IPS-18c (cell line): ENCODE results near the gene ADD2.

Experiments used
- H3K4me3 ChIP-seq: 2 replicates; pipeline ENCODE4 v1.7.0; 2013; ENCODE audit warnings: low read depth, mild to moderate bottlenecking, low read length, moderate library complexity; ENCODE audit not compliant: insufficient read depth
- H3K9me3 ChIP-seq: one replicate; pipeline ENCODE4 v1.6.1; 2013; ENCODE audit warnings: mild to moderate bottlenecking, low read length, moderate library complexity; ENCODE audit not compliant: control insufficient read depth, insufficient read depth

ADD2 gene

DNA sequence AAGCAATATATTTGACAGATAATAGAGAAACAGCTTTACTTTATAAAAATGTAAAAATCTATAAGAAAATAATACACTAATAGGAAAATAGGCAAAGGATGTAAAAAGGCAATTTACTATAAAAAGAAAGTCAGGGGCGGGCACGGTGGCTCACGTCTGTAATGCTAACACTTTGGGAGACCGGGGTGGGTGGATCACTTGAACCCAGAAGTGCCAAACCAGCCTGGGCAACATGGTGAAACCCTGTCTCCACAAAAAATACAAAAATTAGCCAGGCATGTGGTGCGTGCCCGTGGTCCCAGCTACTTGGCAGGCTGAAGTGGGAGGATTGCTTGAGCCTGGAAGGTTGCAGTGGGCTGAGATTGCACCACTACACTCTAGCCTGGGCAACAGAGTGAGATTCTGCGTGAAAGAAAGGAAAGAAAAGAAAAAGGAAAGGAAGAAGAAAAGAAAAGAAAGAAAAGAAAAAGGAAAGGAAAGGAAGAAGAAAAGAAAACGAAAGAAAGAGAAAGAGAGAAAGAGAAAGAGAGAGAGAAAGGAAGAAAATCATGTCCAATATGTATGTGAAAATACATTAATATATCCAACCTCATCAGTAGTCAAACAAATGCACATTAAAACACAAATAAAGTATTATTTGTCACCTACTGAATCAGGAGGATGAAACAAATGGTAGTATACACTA, 65.1 kb downstream of the ADD2 start:
- H3K4me3 ChIP-seq = no peak overlapping the region
- no peaks in the 10 kb centered on the region for H3K9me3 ChIP-seq

DNA sequence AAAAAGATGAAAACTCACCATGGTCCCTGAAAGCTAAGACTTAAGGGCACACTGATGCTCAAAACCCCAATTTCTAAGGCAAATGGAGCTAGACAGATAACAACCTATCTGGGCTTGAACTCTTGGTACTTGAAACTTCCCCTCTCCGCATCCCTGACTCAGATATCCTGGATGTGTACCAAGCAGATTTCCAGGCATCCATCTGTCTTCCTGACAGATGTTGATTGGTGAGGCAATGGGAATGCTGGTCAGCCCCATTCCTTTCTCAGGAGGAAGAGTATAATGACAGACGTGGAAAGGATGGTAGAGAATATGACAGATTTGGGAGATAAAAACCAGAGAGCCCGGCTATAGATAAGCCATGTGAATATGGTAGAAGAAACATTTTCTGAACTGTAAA, 69.2 kb downstream of the ADD2 start:
- Histone ChIP-seq H3K9me3 (no peaks in the 10 kb centered on the region), H3K4me3 (no peak overlapping the region)

DNA sequence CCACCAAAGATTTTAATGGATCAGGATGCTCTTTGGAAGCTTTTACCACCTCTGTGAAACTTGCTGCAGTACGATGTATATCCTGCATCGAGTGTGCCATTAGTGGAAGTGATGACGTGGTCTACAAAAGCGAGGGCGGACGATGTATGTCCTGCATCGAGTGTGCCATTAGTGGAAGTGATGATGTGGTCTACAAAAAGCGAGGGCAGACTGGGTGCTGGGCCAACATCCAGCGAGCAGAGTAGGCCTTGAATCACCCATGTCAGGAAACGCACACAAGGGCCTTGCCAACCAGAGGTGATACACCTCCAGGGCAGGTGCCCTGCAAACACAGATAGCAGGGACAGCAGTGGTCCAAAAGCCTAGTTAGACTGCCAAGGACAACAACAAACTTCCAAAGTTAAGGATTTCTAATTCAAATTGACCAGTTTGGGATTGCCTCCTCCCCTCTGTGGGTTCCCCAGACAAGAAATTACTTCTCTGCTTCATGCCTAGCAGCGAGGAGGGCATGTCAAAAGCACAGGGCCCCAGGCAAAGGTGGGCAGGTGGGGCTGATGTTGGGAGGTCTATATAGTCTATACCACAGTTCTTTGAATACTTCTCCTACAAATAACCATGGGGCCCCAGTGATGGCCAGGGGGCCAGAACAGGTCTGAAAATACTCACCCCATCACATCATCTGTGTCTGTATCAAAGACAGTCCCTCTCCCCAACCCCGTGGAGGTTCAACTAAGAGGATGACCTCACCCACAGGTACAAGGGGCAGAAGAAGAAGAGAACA, 70.2 kb downstream of the ADD2 start:
- Histone ChIP-seq H3K4me3 (no peak overlapping the region), H3K9me3 (no peaks in the 10 kb centered on the region)

DNA sequence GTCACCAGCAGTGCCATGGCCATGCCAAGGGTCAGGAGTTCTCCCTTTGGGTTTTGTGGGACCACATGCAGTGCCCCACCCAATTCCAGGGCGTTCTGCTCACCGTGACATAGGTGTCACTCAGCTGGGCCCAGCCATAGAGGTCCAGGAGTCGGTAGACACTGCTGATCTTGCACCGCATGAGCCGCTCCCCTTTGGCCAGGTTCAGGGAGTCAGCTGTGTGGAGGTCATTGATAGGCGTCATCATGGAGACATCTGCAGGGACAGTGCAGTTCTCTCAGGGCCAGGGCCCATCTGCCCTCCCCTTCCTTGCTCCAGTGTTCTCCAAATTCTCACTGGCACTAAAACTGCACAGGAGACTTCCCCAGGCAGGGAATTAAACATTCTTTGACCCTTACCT, 71.9 kb downstream of the ADD2 start:
- H3K9me3 ChIP-seq = no peaks in the 10 kb centered on the region
- H3K4me3 ChIP-seq = no peak overlapping the region

DNA sequence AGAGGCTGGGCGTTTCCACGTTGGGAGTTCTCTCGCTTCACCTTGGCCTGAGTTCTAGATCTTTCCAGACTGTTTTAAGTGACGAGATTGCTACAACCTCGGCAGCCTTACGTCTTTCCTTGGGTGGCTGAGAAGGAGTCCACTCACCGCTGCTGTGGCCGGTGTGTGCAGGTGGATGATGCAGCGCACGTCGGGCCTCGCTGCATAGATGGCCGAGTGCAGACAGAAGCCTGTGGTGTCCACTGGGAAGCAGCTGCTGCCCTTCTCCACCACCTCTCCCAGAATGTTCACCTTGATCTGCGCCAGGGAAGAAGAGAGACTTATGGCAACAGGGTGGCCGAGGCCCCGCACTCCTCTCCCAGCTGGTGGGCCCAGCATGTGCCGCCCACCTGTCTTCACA, 75.7 kb downstream of the ADD2 start:
- Histone ChIP-seq H3K9me3 (no peaks in the 10 kb centered on the region), H3K4me3 (no peak overlapping the region)

DNA sequence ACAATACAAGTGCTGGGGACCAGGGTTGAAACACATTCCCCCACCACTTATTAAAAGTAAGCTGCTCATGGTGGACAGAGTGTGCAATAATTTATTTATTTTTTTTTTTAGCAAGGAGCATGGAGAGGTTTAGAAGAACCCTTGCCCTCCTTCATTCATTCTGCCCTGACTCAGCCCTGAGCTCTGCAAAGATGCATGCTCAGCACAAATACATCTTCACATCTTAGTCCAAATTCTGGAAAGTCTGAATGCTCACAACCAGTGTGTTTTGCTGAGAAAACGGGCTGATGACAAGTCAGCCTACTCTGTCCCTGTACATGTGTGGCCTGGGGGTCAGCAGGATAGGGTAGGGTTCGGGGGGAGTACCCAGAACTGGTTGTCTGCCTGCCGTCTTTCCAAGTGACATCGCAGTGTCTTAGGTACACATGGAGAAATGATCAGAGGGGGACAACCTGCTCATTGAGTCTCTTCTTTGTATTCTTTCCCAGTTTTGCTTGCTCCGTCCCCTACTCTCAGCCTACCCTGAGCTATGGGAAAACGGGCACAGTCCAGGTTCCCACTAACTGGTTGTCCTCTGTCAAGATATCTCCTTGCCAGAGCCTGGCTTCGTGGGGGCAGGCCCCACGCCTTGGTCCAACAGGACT, 76.4 kb downstream of the ADD2 start:
- Histone ChIP-seq H3K9me3 (no peaks in the 10 kb centered on the region), H3K4me3 (no peak overlapping the region)

DNA sequence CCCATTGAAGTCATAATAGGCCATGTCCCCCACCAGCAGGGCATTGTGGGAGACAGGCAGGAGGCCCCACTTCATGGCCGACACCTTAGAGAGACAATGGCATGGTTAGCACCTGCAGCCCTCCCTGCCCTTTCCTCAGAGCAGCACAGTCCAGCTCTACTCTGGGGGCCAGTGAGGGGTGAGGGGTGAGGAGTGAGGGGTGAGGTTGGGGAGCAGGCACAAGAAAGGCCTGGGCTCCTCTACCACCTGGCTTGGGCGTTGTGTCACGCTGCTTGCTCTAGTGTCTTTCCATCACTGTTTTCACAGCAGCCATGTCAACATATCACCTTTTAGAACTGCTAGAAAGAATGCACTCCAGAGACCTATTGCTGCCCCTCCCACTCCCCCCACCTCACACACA, 77.2 kb downstream of the ADD2 start:
- Histone ChIP-seq H3K4me3 (no peak overlapping the region), H3K9me3 (no peaks in the 10 kb centered on the region)

DNA sequence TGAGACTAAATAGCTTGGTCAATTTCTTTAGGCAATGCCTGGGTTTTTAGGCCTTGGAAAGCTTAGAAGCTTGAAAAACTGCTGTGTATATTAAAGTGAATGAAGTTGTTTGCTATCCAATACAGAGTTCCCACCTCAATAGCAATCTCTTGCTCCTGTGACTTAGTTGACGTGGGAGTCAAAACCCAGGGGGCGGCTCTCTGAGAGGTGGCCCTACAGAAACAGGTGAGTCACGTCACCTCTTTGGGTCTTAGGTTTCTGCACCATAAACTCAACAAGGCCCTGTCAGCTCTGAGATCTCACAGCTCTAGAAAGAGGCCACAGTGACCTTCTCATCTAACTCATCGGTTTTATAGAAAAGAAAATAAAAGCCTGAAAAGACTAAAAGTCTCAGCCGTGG, 79.6 kb downstream of the ADD2 start:
- no peaks in the 10 kb centered on the region for H3K9me3 ChIP-seq
- no peak overlapping the region for H3K4me3 ChIP-seq

DNA sequence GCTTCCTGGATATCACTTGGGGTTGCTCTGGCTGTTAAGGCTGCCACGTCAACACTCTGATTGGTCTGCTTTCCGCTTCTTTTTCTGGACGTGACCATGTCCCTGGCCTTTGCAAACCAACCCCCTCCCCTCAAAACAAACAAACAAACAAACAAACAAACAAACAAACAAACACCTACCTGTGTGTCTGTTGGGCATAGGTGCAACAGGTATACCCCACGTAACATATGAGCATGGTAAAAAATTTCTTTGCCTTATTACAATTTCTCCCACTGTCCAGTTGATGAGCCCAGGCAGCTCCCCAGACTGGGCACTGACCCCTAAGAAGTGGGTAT, 80.6 kb downstream of the ADD2 start:
- Histone ChIP-seq H3K9me3 (no peaks in the 10 kb centered on the region), H3K4me3 (no peak overlapping the region)

DNA sequence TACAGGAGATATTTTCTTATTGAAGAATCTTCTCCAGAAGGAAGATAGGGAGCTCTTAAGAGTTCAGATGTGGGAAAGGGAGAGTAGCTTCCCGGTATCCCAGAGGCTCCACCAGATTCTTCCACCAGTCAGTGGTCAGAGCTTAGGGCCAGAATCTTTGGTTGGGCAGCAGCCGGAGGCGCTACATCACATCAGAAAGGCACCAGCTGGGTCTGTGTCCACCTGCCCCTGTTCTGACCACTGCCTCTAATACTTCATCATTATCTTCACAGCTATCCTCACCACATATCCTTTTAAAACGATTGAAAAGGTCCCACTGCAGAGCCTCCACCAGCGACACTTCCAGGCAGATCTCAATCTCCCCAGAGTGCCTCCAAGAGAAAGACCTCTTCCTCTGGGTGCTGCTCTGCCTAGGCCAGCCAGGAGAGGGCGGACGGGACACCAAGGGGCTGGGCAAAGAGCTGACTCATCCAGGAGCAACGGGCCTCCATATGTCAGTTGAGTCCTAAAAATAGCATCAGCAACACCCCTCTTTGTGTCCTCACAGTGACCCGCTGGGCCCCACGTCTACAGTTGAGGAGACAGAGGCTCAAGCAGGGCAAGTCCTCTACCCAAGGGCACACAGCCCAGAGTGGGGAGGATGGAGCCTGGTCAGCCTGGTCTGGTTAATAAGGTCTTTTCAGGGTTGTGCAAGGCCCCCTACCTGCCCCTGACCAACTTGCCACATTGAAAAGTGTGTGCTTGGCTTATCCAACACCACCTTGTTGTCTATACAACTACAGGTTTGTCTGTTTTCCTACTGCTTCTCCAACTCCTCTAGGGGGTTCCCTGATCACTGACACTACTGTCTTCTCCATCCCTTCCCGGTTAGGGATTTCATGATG, 81.2 kb downstream of the ADD2 start:
- no peaks in the 10 kb centered on the region for H3K9me3 ChIP-seq
- H3K4me3 ChIP-seq = no peak overlapping the region

DNA sequence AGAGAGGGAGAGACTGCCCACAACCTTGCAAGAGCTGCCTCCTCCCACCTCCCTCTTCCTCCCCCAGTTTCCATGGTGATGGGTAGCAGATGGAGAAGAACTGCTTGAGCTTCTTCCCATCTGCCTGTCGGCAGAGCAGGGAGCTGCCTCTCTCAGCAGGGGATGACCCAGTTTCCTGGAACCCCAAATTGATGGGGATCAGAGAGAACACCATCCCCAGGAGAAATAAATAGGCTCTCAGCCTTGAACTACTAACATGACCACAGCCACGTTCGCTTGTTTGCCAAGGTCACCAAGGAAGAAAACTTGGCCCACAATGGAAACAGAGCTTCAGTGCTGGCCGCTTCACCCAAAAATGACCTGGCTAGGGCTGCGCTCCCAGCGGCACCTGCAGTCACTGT, 82.2 kb downstream of the ADD2 start:
- H3K4me3 ChIP-seq = no peak overlapping the region
- H3K9me3 ChIP-seq = no peaks in the 10 kb centered on the region

DNA sequence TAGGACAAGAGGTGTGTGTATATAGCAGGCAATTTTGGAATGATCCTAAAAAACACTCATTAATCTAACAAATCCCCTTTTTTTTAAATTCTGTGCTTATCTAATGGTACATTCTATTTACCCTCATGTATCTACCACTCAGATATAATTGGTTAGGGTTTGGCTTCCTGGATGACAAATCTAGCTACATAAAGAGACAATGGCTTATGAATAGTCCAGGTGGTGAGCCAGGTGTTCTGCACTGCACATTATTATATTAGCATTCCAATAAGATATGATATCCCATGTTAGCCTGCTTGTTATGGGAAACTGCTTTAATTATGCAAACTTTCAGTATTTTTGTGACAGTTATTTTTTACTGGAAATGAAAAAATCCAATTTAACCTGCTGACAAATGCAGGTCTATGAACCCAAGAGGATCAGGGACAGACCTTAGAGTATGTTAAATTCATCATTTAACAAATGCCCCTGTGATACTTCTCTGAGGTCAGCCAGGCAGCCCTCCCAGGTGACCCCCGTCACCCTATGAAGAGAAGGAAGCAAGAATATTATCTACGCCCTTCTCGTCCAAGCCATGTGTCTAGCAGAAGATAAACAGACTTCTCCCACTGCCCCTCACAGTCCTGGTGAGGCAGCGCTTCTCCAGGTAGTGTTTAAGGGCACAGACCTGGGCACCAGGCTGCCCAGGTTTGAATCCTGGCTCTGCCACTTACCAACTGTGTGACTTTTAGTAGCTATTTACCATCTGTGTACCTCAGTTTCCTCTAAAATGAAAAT, 83.0 kb downstream of the ADD2 start:
- H3K4me3 ChIP-seq = no peak overlapping the region
- no peaks in the 10 kb centered on the region for H3K9me3 ChIP-seq

DNA sequence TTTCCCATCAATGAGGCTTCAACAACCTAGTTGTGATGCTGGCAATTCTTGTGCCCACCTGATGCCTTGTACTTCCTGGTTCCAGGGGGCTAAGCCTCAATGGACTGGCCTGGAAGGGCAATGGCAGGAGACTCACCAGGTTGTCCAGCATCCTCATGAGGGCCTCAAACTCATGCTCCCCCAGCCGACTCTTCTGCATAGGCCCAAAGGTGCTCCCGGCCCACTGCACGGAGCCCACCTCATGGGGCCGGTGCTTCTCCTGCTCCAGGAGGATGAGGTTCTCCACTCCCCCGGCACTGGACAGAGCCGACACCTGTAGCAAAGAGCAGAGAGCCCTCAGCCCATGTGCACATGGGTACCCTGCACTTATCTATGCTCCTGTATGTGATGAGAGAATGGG, 84.5 kb downstream of the ADD2 start:
- no peaks in the 10 kb centered on the region for H3K9me3 ChIP-seq
- H3K4me3 ChIP-seq = no peak overlapping the region

DNA sequence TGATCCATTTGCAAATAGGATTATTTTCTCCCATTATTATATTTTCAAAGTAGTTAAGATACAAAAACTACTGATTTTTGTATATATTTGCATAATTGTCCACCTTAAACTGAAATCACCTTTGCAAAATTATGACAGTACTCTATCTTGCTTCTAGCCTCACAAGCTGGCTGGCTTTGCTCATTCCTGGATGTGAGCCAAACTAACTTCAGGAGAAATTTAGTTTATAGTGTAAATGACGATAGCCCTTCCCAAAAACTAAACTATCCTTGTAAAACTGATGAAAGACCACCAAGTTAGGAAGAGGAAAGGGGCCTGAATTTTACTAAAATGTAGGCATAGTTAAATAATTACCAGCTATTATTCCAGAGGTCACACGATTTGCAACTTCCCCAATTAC, 87.3 kb downstream of the ADD2 start:
- Histone ChIP-seq H3K9me3 (no peaks in the 10 kb centered on the region), H3K4me3 (no peak overlapping the region)

DNA sequence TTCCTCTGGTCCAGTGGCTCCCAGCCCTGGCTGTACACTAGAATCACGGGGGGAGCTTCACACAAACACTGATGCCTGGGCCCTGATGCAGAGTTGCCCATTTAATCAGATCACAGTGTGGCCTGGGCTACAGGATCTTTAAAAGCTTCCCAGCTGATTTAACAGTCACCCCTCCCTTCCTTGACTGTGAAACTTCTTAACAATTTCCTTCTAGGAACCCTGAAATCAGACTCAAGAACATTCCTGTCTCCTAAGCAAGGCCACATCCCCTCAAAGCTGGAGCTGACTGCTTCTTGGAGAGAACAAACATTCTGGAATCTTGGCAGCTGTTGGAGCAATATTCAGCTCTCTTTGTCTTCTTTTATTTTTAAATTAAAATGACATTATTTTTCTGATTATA, 88.7 kb downstream of the ADD2 start:
- Histone ChIP-seq H3K4me3 (no peak overlapping the region), H3K9me3 (no peaks in the 10 kb centered on the region)

DNA sequence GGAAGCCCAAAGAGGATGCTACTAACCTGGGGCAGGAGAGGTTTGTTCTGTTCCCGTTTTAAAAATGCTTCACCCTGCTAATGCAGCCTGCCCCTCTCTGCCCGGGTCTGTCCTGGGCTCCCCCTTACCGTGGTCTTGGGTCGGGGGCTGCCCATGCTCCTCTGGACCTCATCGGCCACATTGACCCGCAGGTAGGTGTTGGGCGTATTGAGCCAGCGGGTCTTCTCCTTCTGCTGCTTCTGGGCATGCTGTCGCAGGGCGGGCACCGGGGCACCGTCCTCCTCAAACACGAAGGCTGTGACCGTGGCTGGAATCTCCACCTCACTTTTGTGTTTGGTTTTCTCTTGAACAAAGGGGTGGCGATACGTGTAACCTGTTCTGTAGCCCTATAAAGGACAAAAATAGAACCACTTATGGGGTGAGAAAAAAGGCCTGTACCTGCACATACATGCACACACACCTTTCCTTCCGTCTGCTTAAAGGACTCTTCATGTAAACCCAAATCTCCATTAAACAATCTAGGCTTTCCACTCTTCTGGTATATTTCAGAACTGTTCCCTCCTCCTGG, 89.3 kb downstream of the ADD2 start:
- H3K9me3 ChIP-seq = no peaks in the 10 kb centered on the region
- H3K4me3 ChIP-seq = no peak overlapping the region
